Ovary (tissue), 3 donors: ENCODE measurements around the gene NBEA.

ENCODE experiments used
- CTCF ChIP-seq, 3 donors: fragments of 450-650 bp in 2 of 3; fragments of 200-600 bp in 1 of 3; IDR thresholded peaks; one replicate each; pipeline versions ENCODE4 v1.5.1 to v1.8.0; 2016 to 2022; ENCODE audit warnings: antibody characterized with exemption in 3 of 3, mild to moderate bottlenecking in 1 of 3
- EP300 ChIP-seq: sonication (generic); formaldehyde crosslinking; IDR thresholded peaks from one replicate; pipeline ENCODE4 v1.6.1; 2017; ENCODE audit warnings: antibody characterized with exemption
- POLR2A ChIP-seq: fragments of 450-650 bp; IDR thresholded peaks from one replicate; pipeline ENCODE4 v1.6.1; 2017; ENCODE audit warnings: antibody characterized with exemption, mild to moderate bottlenecking, moderate library complexity
- donor health status: DM: no; HTN: no; CAD: no.

GRCh38 chr13:35704331-35704730, 762.3 kb downstream of the NBEA start:
- no peak for TF ChIP-seq CTCF (IDR thresholded peaks at IDR 0.05)
- TF ChIP-seq EP300 = no peak
- TF ChIP-seq POLR2A = no peak
